HCT116 (cell line): Measurements from ENCODE around the gene ATF7IP. TPM values are rescaled to one million over a fixed set of nuclear protein-coding genes. Genes with fewer than 3 reads are reported as not detected.

ENCODE experiments used
- ATAC-seq: fragments of 200-7000 bp; cut with Tn5 transposase; 2 replicates; pipeline ENCODE4 v1.9.1; 2020; ENCODE audit warnings: mild to moderate bottlenecking, moderate library complexity
- BruUV-seq: library from RNA; stranded (reverse); fragments of 400-500 nt; replicated peaks from 2 replicates; lab custom pipeline; 2021; lab: Mats Ljungman, UMichigan
- CTCF ChIA-PET: fragments of 300-600 bp; sonication (Branson Sonifier 250); formaldehyde crosslinking; loops from one replicate; lab custom pipeline; 2021; ENCODE audit warnings: antibody characterized with exemption; lab: Charles Lee
- POLR2A ChIA-PET: fragments of 300-600, 350-600 bp; sonication (Branson Sonifier 250); formaldehyde crosslinking; loops from one replicate; lab custom pipeline; 2021; ENCODE audit warnings: antibody characterized with exemption; lab: Charles Lee
- RAD21 ChIA-PET, 2 experiments: fragments of 300-600 bp; sonication (Branson Sonifier 250); formaldehyde crosslinking; loops; one replicate each; lab custom pipeline; 2023; ENCODE audit warnings: low total read pairs in 2 of 2; ENCODE audit not compliant: uncharacterized antibody in 2 of 2, unreplicated experiment in 2 of 2, low non-redundant PET in 1 of 2; lab: Charles Lee
- DNase-seq: peaks from one replicate; pipeline ENCODE4 v3.0.0-alpha.2; 2010; ENCODE audit warnings: low read depth, low spot score
- H2AFZ ChIP-seq: fragments of 200-600 bp; shearing (Covaris generic), sonication (generic); 2 replicates; pipeline ENCODE4 v1.6.1; 2017; ENCODE audit warnings: low read depth, mixed run types, mixed read lengths, antibody characterized with exemption, low read length; ENCODE audit not compliant: poor library complexity, severe bottlenecking
- H3K27ac ChIP-seq: 2 replicates; pipeline ENCODE4 v1.5.1; 2012; ENCODE audit warnings: low read depth, low read length
- H3K27me3 ChIP-seq: fragments of 200-600 bp; sonication (generic); 2 replicates; pipeline ENCODE4 v1.6.1; 2016; ENCODE audit warnings: mixed run types, low read length, mixed read lengths; ENCODE audit not compliant: insufficient read depth
- H3K36me3 ChIP-seq, 2 experiments: fragments of 200-500 bp in 1 of 2; fragments of 200-600 bp in 1 of 2; sonication (Bioruptor generic) in 1 of 2; sonication (generic) in 1 of 2; 2 replicates each; pipeline versions ENCODE4 v1.5.1 to v1.6.1; 2014 to 2016; ENCODE audit warnings: low read length in 2 of 2, inconsistent platforms in 1 of 2, mixed read lengths in 1 of 2, mixed run types in 1 of 2; ENCODE audit not compliant: insufficient read depth in 2 of 2, control insufficient read depth in 1 of 2
- H3K4me1 ChIP-seq, 2 experiments: fragments of 200-600 bp in 1 of 2; sonication (generic) in 1 of 2; 2 replicates each; pipeline versions ENCODE4 v1.5.1 to v1.6.1; 2012 to 2017; ENCODE audit warnings: low read length in 2 of 2, inconsistent platforms in 1 of 2, mild to moderate bottlenecking in 1 of 2, mixed read lengths in 1 of 2, mixed run types in 1 of 2, moderate library complexity in 1 of 2; ENCODE audit not compliant: insufficient read depth in 2 of 2, control insufficient read depth in 1 of 2
- H3K4me2 ChIP-seq: fragments of 200-600 bp; sonication (generic); 2 replicates; pipeline ENCODE4 v1.6.1; 2017; ENCODE audit warnings: mixed run types, low read length, mixed read lengths
- H3K4me3 ChIP-seq, 2 experiments: fragments of 200-600 bp in 1 of 2; sonication (generic) in 1 of 2; replicated peaks in 1 of 2; 2 replicates each; pipeline ENCODE4 v1.5.1; 2011 to 2016; ENCODE audit warnings: low read length in 2 of 2, control low read depth in 1 of 2, low read depth in 1 of 2, mild to moderate bottlenecking in 1 of 2, mixed read lengths in 1 of 2, mixed run types in 1 of 2
- H3K79me2 ChIP-seq: fragments of 200-600 bp; sonication (generic); 2 replicates; pipeline ENCODE4 v1.6.1; 2017; ENCODE audit warnings: mild to moderate bottlenecking, mixed run types, low read length, moderate library complexity, mixed read lengths; ENCODE audit not compliant: insufficient read depth
- H3K9ac ChIP-seq: fragments of 200-600 bp; sonication (generic); 2 replicates; pipeline ENCODE4 v1.6.1; 2016; ENCODE audit warnings: low read length, mixed read lengths
- H3K9me2 ChIP-seq: fragments of 200-600 bp; sonication (generic), shearing (Covaris generic); 2 replicates; pipeline ENCODE4 v1.6.1; 2017; ENCODE audit warnings: mixed run types, mild to moderate bottlenecking, moderate library complexity; ENCODE audit not compliant: insufficient read depth
- H3K9me3 ChIP-seq, 2 experiments: fragments of 200-500 bp in 1 of 2; fragments of 200-600 bp in 1 of 2; sonication (Bioruptor generic) in 1 of 2; sonication (generic) in 1 of 2; 2 replicates each; pipeline ENCODE4 v1.6.1; 2014 to 2017; ENCODE audit warnings: low read length in 2 of 2, mixed read lengths in 2 of 2, inconsistent platforms in 1 of 2, low read depth in 1 of 2, mild to moderate bottlenecking in 1 of 2, mixed run types in 1 of 2, moderate library complexity in 1 of 2; ENCODE audit not compliant: control insufficient read depth in 1 of 2, insufficient read depth in 1 of 2
- H4K20me1 ChIP-seq: fragments of 200-600 bp; sonication (generic), shearing (Covaris generic); 2 replicates; pipeline ENCODE4 v1.6.1; 2017; ENCODE audit warnings: mixed run types, mild to moderate bottlenecking, moderate library complexity; ENCODE audit not compliant: insufficient read depth
- ATF3 ChIP-seq: IDR thresholded peaks from 2 replicates; pipeline ENCODE4 v1.6.1; 2012
- CEBPB ChIP-seq: IDR thresholded peaks from 2 replicates; pipeline ENCODE4 v1.6.1; 2012; ENCODE audit warnings: low read depth
- EGR1 ChIP-seq: IDR thresholded peaks from 2 replicates; pipeline ENCODE4 v1.6.1; 2012; ENCODE audit warnings: low read depth
- ELF1 ChIP-seq: IDR thresholded peaks from 2 replicates; pipeline ENCODE4 v1.6.1; 2012; ENCODE audit warnings: low read depth, borderline replicate concordance
- FOSL1 ChIP-seq: IDR thresholded peaks from 2 replicates; pipeline ENCODE4 v1.6.1; 2012; ENCODE audit warnings: low read depth
- RAD21 ChIP-seq: IDR thresholded peaks from 2 replicates; pipeline ENCODE4 v1.6.1; 2012; ENCODE audit warnings: low read depth, mild to moderate bottlenecking
- SP1 ChIP-seq: IDR thresholded peaks from 2 replicates; pipeline ENCODE4 v1.6.1; 2012; ENCODE audit warnings: low read depth
- SRF ChIP-seq: IDR thresholded peaks from 2 replicates; pipeline ENCODE4 v1.6.1; 2012; ENCODE audit warnings: low read depth
- YY1 ChIP-seq: IDR thresholded peaks from 2 replicates; pipeline ENCODE4 v1.6.1; 2011; ENCODE audit warnings: low read length, low read depth, moderate library complexity, mild to moderate bottlenecking; ENCODE audit not compliant: insufficient replicate concordance; ENCODE audit errors: extremely low read depth
- ZFX ChIP-seq: fragments of 450-650 bp; IDR thresholded peaks from 2 replicates; pipeline ENCODE4 v1.6.1; 2017
- ZNF274 ChIP-seq: fragments of 200-500 bp; sonication (Bioruptor generic); IDR thresholded peaks from 2 replicates; pipeline ENCODE4 v1.6.1; 2014; ENCODE audit warnings: mild to moderate bottlenecking, low read depth, low read length, inconsistent platforms
- intact Hi-C: fragments of 100-400 bp; cut with micrococcal nuclease; formaldehyde crosslinking; loops from 2 replicates; pipeline ENCODE4 v1.10.0; 2022
- total RNA-seq: library from RNA; stranded (reverse); gene quantifications from one replicate; pipeline ENCODE4 v1.2.1, GENCODE V29; 2021; ENCODE audit not compliant: unreplicated experiment

Gene ATF7IP
- total RNA-seq, 1 experiment from 2014 or later: 38.6 TPM

- intact Hi-C loops: no loop called here
- no peak overlapping the region for H3K27ac ChIP-seq
- no peak for DNase-seq
- no peak for ATAC-seq
- ChIA-PET CTCF (no interaction called here), POLR2A (interaction anchor here (0.6 kb wide), 1 partner anchor 14 kb away, joined by 3 read pairs; no protein-coding TSS in a partner anchor), RAD21 (no interaction called here)
- H4K20me1 ChIP-seq: no peaks in the 10 kb centered on the region
- peaks cover 96% of the 10 kb centered on the region for H3K79me2 ChIP-seq
- no TSS peak for BruUV-seq
- no peak overlapping the region for H2AFZ ChIP-seq
- no peaks in the 10 kb centered on the region for H3K27me3 ChIP-seq
- no peak for TF ChIP-seq ZFX
- TF ChIP-seq SRF: no peak
- no peak for TF ChIP-seq EGR1
- TF ChIP-seq ATF3: no peak
- no peak overlapping the region for H3K4me3 ChIP-seq
- H3K4me2 ChIP-seq: no peak overlapping the region
- 0 out of 4 replicates have a peak, but pooled peaks cover 0 to 3% of the 10 kb centered on the region in 2 experiments for H3K9me3 ChIP-seq
- no peaks in the 10 kb centered on the region for H3K9me2 ChIP-seq
- H3K4me1 ChIP-seq: peaks cover 0 to 6% of the 10 kb centered on the region in 2 experiments; a peak in 1 of 4 replicates
- no peak overlapping the region for H3K9ac ChIP-seq
- no peaks in the 10 kb centered on the region; a peak in 1 of 4 replicates for H3K36me3 ChIP-seq
Observed at GRCh38 chr12:14410841-14411569, 45.5 kb downstream of the ATF7IP start.

GRCh38 chr12:14416658-14417057 lies 51.2 kb downstream of the ATF7IP start:
- H3K4me3 ChIP-seq: no peak overlapping the region
- H3K9me2 ChIP-seq: no peaks in the 10 kb centered on the region
- H3K4me2 ChIP-seq: 0 out of 2 replicates have a peak overlapping the region, but pooled peaks have one; percentile 4
- TF ChIP-seq ZNF274 (no peak), CEBPB (no peak), YY1 (no peak), ELF1 (no peak), RAD21 (peak; percentile 25; the same call in 1 of the 2 replicates), SP1 (peak; percentile 21; the same call in 1 of the 2 replicates), FOSL1 (no peak)
- peaks cover 0 to 19% of the 10 kb centered on the region in 2 experiments; a peak in 2 of 4 replicates for H3K4me1 ChIP-seq
- no peak overlapping the region for H2AFZ ChIP-seq
- H3K9me3 ChIP-seq: no peaks in the 10 kb centered on the region; a peak in 1 of 4 replicates
- no peaks in the 10 kb centered on the region for H3K27me3 ChIP-seq
- no peak overlapping the region for H3K27ac ChIP-seq
- ChIA-PET POLR2A (interaction anchor here (1.6 kb wide), 1 partner anchor 51 kb away, joined by 6 read pairs; the partner anchor contains the start of gene ATF7IP), RAD21 (no interaction called here), CTCF (interaction anchor here (1.0 to 2.4 kb wide), 2 partner anchors 13 to 178 kb away, joined by 4 to 21 read pairs; no protein-coding TSS in a partner anchor)
- H4K20me1 ChIP-seq: no peaks in the 10 kb centered on the region
- H3K79me2 ChIP-seq: peaks cover 88% of the 10 kb centered on the region
- H3K36me3 ChIP-seq: no peaks in the 10 kb centered on the region; a peak in 1 of 4 replicates
- H3K9ac ChIP-seq: no peak overlapping the region
- no TSS peak for BruUV-seq
- intact Hi-C loops: no loop called here
- ATAC-seq: peak; percentile 40; the same call in 1 of the 2 replicates
- no peak for DNase-seq
